ENCODE data around the gene GALNT3.

GRCh38 chr2:165818920-165819319, 24.9 kb upstream of the GALNT3 start:
- no peak for TF ChIP-seq EZH2 (IDR thresholded peaks at IDR 0.05; ENCODE audit: borderline replicate concordance, low read depth, low read length, severe bottlenecking)
- TF ChIP-seq, protein P1, sequence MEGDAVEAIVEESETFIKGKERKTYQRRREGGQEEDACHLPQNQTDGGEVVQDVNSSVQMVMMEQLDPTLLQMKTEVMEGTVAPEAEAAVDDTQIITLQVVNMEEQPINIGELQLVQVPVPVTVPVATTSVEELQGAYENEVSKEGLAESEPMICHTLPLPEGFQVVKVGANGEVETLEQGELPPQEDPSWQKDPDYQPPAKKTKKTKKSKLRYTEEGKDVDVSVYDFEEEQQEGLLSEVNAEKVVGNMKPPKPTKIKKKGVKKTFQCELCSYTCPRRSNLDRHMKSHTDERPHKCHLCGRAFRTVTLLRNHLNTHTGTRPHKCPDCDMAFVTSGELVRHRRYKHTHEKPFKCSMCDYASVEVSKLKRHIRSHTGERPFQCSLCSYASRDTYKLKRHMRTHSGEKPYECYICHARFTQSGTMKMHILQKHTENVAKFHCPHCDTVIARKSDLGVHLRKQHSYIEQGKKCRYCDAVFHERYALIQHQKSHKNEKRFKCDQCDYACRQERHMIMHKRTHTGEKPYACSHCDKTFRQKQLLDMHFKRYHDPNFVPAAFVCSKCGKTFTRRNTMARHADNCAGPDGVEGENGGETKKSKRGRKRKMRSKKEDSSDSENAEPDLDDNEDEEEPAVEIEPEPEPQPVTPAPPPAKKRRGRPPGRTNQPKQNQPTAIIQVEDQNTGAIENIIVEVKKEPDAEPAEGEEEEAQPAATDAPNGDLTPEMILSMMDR (IDR thresholded peaks at IDR 0.05; ENCODE audit: borderline replicate concordance, extremely low read depth, low read length, poor library complexity, severe bottlenecking), result no peak

All from DND-41 (cell line).